Body of pancreas (tissue), 4 donors: Measurements from ENCODE around the gene GALNT9. TPM values are rescaled to one million over a fixed set of nuclear protein-coding genes. Genes with fewer than 3 reads are reported as not detected.

Experiments
- ATAC-seq: fragments of 150-250 bp; one replicate; pipeline ENCODE4 v1.9.1; 2016
- DNase-seq, 4 donors: peaks; one replicate each; pipeline ENCODE4 v3.0.0-alpha.2; 2019
- H3K27ac ChIP-seq, 4 donors: fragments of 200-600 bp; sonication (generic); 1 replicate in 3 of 4; 2 replicates in 1 of 4; pipeline versions ENCODE4 v1.5.1 to v1.6.1; 2016 to 2019; ENCODE audit warnings: mild to moderate bottlenecking in 1 of 4, mixed read lengths in 1 of 4, moderate library complexity in 1 of 4
- H3K27me3 ChIP-seq, 2 donors: fragments of 200-600 bp; sonication (generic); one replicate each; pipeline ENCODE4 v1.6.0; 2016; ENCODE audit warnings: mild to moderate bottlenecking in 1 of 2
- H3K36me3 ChIP-seq, 2 donors: fragments of 200-600 bp; sonication (generic); replicated peaks in 1 of 2; 2 replicates each; pipeline ENCODE4 v1.5.1; 2016; ENCODE audit warnings: low read depth in 2 of 2; ENCODE audit not compliant: insufficient read depth in 1 of 2
- H3K4me1 ChIP-seq: fragments of 200-600 bp; sonication (generic); one replicate; pipeline ENCODE4 v1.6.0; 2016
- H3K4me3 ChIP-seq, 2 donors: fragments of 200-600 bp; sonication (generic); 1 replicate in 1 of 2; 2 replicates in 1 of 2; pipeline ENCODE4 v1.5.1; 2016 to 2019
- H3K9me3 ChIP-seq, 3 donors: fragments of 200-600 bp; sonication (generic); 1 replicate in 2 of 3; 2 replicates in 1 of 3; pipeline ENCODE4 v1.5.1; 2016
- POLR2A ChIP-seq, 3 donors: fragments of 450-650 bp; IDR thresholded peaks; one replicate each; pipeline ENCODE4 v1.6.1; 2016; ENCODE audit warnings: antibody characterized with exemption in 3 of 3, mild to moderate bottlenecking in 2 of 3
- WGBS, 2 donors: methylation state at CpG; one replicate each; pipeline ENCODE4 v1.1.5; 2017; 5-methylcytosine and 5-hydroxymethylcytosine counted together
- intact Hi-C: fragments of 100-400 bp; cut with DNase I; formaldehyde crosslinking; loops from one replicate; pipeline ENCODE4 v1.15.1; 2023
- total RNA-seq, 2 donors: library from RNA; depleted of rRNA; stranded (reverse); fragments of >200 nt; gene quantifications; one replicate each; pipeline ENCODE4 v1.1.0, GENCODE V29; 2016
- TF ChIP-seq, protein P1 (sequence below), 7 experiments: fragments of 450-650 bp in 4 of 7; fragments of 200-600 bp in 3 of 7; sonication (generic) in 3 of 7; IDR thresholded peaks; one replicate each; pipeline ENCODE4 v1.5.1; 2016 to 2019; ENCODE audit warnings: antibody characterized with exemption in 7 of 7

GALNT9 gene
- total RNA-seq, 2 donors from 2014 or later, result not detected

DNA sequence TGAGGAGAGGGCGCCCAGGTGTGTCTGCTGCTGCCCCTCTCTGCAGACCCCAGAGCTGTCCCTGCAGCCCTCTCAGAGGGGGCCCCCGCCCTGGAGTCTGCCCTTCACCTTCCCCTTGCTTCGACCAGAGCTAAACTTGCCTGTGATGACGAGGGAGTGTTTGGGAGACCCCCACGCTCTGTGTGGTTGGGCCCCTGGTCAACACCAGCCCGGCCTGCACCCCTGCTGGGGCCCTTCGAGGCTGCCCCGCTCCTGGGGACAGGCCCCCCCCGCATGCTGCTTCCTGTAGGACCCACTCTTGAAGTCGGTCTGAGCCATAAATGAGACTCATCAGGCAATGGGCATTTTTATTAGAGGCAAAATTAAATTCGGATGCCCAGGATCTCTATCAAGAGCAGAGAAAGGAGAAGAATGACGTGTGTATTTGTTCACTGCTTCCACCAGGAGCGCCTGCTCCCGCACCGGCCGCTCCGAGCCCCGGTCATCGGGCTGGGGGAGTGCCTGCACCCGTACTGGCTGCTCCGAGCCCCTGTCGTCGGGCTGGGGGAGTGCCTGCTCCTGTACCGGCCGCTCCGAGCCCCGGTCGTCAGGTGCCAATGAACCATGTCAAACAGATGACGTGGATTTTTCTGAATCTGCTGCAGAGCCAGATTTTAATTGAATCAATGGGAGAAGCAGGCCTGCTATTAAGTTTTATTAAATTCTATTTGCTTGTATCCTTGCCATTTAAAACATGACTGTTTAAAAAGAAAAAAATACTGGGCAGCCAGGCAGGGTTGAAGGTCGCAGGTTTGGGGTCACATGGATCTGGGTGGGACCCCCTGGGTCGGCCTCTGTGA is 137.5 kb downstream of the GALNT9 start:
- 61 to 63% methylated on average over 26 to 31 of the region's 31 CpGs for WGBS, 2 donors
- intact Hi-C loops, result no loop called here

DNA sequence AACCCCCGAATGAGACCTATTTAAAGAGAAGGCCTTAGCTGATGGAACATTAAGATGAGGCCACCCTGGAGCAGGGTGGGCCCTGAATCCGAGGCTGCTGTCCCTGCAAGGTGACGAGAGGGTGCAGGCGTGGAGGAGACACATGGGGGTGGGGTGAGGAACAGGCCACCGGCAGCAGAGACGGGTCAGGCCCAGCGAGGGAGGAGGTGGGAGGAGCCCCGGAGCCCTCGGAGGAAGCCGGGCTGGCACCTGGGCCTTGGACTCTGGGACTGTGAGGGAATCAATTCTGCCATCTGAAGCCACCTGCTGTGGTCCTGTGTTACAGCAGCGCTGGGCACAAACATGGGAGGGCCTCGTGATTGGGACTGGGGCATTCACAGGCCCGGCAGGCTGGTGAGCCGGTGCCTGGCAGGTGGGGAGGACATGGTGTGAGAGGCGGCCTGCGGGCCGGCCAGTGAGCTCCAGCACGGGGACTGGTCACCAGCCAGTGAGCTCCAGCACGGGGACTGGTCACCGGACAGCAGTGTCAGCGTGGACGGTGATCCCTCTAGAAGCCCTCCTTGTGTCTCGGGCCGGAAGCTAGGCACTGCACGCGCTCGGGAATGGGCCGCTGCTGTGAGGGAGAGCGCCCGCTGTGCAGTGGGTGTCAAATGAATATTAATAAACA is 138.4 kb downstream of the GALNT9 start:
- DNase-seq, result no peak
- intact Hi-C loops, result no loop called here
- no peak overlapping the region for H3K4me3 ChIP-seq
- H3K4me1 ChIP-seq, result peaks cover 17% of the 10 kb centered on the region
- H3K27me3 ChIP-seq, result no peaks in the 10 kb centered on the region
- no peak for ATAC-seq
- TF ChIP-seq, protein P1, sequence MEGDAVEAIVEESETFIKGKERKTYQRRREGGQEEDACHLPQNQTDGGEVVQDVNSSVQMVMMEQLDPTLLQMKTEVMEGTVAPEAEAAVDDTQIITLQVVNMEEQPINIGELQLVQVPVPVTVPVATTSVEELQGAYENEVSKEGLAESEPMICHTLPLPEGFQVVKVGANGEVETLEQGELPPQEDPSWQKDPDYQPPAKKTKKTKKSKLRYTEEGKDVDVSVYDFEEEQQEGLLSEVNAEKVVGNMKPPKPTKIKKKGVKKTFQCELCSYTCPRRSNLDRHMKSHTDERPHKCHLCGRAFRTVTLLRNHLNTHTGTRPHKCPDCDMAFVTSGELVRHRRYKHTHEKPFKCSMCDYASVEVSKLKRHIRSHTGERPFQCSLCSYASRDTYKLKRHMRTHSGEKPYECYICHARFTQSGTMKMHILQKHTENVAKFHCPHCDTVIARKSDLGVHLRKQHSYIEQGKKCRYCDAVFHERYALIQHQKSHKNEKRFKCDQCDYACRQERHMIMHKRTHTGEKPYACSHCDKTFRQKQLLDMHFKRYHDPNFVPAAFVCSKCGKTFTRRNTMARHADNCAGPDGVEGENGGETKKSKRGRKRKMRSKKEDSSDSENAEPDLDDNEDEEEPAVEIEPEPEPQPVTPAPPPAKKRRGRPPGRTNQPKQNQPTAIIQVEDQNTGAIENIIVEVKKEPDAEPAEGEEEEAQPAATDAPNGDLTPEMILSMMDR (IDR thresholded peaks at IDR 0.05), result no peak
- TF ChIP-seq POLR2A (IDR thresholded peaks at IDR 0.05), result no peak
- 77 to 81% methylated on average over 20 to 30 of the region's 30 CpGs for WGBS, 2 donors
- peaks cover 0 to 13% (median 0%) of the 10 kb centered on the region in 3 donors for H3K9me3 ChIP-seq
- no peak overlapping the region for H3K27ac ChIP-seq
- no peaks in the 10 kb centered on the region for H3K36me3 ChIP-seq

More for the DNA sequence above, 137.5 kb downstream of the GALNT9 start:
- Histone ChIP-seq H3K9me3 (peaks cover 0 to 13% (median 0%) of the 10 kb centered on the region in 3 donors), H3K27me3 (no peaks in the 10 kb centered on the region), H3K4me3 (no peak overlapping the region), H3K36me3 (no peaks in the 10 kb centered on the region), H3K27ac (no peak overlapping the region), H3K4me1 (peaks cover 17% of the 10 kb centered on the region)
- ATAC-seq, result no peak
- no peak for DNase-seq
- TF ChIP-seq, protein P1 (IDR thresholded peaks at IDR 0.05), result no peak
- no peak for TF ChIP-seq POLR2A (IDR thresholded peaks at IDR 0.05)

DNA sequence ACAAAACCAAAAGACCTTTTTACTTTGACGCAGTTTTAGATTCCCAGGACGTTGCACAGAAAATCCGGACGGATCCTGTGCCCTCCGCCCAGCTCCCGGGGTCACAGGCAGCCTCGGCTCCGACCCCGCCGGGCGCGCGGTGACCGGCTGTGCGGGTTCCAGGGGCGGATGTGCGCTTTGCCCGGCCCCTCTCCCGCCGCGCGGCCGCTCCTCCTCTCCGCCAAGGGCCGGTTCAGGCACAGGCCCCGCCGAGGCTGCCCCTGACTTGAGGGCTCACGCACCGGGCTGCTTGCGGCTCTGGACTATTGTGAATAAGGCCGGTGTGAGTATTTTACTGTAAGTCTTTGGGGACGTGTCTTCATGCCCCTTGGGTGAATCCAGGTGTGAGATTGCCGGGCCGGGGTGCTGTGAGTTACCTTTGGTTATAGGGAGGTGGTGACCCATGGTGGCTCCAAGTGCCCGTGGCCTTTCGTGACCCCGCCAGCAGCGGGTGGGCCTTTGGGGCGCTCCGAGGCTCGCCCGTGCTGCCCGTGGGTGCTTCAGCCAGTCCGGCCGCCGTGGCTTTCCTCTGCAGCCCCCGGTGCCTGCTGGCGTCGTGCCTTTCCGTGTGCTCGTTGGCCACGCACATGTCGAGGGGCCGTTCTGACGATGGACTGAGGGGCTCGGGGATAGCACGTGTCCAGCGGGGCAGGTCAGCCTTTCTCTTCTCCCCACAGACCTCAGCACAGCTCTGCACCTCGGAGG is 139.2 kb downstream of the GALNT9 start:
- ATAC-seq (peak; percentile 18), DNase-seq (no peak)
- Histone ChIP-seq H3K9me3 (peaks cover 0 to 13% (median 0%) of the 10 kb centered on the region in 3 donors), H3K36me3 (no peaks in the 10 kb centered on the region), H3K4me3 (peak overlapping the region in 1 of 2 donors; percentile 38), H3K27ac (peak overlapping the region in 3 of 4 donors; percentile 20 to 68 (median 40)), H3K27me3 (no peaks in the 10 kb centered on the region), H3K4me1 (peaks cover 17% of the 10 kb centered on the region)
- intact Hi-C loops, result no loop called here
- TF ChIP-seq POLR2A (IDR thresholded peaks at IDR 0.05), result no peak
- TF ChIP-seq, protein P1 (IDR thresholded peaks at IDR 0.05), result no peak
- WGBS, 2 donors, result 37 to 80% methylated on average over 28 to 59 of the region's 59 CpGs

DNA sequence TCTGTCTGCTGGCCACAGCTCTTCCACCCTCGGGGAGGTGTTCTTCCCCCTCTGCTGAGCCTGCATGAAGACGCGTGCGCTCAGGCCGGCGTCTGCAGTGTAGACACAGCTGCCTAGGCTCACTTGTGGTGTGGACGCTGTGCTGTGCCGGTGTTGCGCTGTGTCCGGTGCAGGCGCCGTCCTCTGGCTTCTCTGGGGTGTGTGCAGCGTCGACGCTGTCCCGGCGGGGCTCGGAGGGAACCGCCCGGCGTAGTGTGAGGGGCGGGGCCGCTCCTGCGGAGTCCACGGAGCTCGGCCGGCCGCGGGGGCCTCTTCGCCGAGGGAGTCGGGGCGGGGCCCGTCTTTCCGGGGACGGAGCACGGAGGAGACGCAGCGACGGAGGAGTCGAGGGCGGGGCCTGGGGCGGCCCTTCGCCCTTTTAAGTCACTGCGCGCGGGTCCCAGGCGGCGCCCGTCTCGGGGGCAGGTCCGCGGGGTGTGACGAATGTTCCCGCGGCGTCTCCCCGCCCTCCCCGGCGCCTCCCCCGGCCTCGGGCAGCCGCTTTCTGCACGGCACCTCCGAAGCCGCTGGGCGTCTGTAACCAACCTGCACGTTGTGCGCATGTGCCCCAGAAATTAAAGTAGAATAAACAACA is 139.9 kb downstream of the GALNT9 start:
- 0 to 1% methylated on average over 21 to 65 of the region's 69 CpGs for WGBS, 2 donors
- peak; percentile 65 to 89 (median 84) for DNase-seq
- H3K36me3 ChIP-seq, result no peaks in the 10 kb centered on the region
- H3K9me3 ChIP-seq, result peaks cover 0 to 11% (median 0%) of the 10 kb centered on the region in 3 donors
- H3K27ac ChIP-seq, result peak overlapping the region in 2 of 4 donors; percentile 40 to 68
- intact Hi-C loops, result no loop called here
- no peaks in the 10 kb centered on the region for H3K27me3 ChIP-seq
- H3K4me1 ChIP-seq, result peaks cover 17% of the 10 kb centered on the region
- TF ChIP-seq, protein P1 (IDR thresholded peaks at IDR 0.05), result peak in 1 of 7 experiments; percentile 6
- TF ChIP-seq POLR2A (IDR thresholded peaks at IDR 0.05), result no peak
- ATAC-seq, result peak; percentile 78
- peak overlapping the region; percentile 22 to 38 for H3K4me3 ChIP-seq
